Stimulated activated CD4-positive, alpha-beta T cell treated with anti-CD3 and anti-CD28 coated beads, Interleukin-4, amount 100 ng/mL, for 4 hours (primary cell): ENCODE results near the gene ZNF467.

Source experiments
- DNase-seq, 2 experiments: peaks; one replicate each; pipeline ENCODE4 v3.0.0-alpha.2; 2020

ZNF467 gene

DNA sequence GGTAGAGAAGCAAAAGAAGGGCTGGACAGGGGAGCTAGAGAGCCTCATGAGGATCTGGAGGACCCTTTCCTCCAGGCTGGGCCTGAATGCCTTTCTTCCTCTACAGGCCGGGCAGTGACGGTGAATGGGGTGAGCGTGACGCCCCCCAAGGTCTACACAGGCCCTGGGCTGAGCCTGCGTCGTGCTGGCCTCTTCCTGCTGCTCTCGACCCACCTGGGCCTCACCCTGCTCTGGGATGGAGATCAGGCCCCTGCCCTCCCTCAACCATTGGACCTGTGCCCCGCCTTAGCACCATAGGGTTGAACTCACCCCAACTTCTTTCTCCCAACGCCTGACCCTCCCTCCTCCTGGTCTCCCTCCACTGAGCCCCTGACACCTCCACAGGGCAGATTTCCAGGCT, 12.6 kb upstream of the ZNF467 start:
- DNase-seq = no peak

DNA sequence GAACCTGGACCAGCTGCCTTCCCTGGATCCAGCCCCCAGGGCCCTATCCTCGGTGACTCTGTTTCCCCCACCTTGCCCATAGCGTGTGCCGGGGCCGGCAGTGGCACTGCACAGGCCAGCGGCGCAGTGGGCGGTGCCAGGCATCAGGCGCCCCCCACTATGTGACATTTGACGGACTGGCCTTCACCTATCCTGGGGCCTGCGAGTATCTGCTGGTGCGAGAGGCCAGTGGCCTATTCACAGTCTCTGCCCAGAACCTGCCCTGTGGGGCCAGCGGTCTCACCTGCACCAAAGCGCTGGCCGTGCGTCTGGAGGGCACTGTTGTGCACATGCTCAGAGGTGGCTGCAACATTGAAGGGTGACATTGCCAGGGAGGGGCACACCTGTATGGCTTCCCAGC, 12.0 kb upstream of the ZNF467 start:
- DNase-seq = no peak

DNA sequence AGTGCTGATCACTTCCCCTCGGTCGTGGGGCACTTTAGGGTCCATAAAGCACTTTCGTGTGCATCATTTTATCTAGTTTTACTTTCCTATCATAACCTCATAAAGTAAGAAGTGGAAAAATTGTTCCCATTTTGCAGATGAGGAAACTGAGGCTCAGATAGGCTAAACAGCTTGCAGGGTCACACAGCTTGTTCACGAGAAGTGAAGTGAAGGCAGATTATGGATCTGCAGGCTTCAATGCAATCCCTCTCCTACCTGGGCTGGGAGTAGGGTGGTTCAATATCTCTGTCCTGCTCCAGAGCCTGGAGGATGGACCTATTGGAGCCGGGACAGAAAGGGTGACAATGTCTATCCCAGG, 10.8 kb upstream of the ZNF467 start:
- no peak for DNase-seq

DNA sequence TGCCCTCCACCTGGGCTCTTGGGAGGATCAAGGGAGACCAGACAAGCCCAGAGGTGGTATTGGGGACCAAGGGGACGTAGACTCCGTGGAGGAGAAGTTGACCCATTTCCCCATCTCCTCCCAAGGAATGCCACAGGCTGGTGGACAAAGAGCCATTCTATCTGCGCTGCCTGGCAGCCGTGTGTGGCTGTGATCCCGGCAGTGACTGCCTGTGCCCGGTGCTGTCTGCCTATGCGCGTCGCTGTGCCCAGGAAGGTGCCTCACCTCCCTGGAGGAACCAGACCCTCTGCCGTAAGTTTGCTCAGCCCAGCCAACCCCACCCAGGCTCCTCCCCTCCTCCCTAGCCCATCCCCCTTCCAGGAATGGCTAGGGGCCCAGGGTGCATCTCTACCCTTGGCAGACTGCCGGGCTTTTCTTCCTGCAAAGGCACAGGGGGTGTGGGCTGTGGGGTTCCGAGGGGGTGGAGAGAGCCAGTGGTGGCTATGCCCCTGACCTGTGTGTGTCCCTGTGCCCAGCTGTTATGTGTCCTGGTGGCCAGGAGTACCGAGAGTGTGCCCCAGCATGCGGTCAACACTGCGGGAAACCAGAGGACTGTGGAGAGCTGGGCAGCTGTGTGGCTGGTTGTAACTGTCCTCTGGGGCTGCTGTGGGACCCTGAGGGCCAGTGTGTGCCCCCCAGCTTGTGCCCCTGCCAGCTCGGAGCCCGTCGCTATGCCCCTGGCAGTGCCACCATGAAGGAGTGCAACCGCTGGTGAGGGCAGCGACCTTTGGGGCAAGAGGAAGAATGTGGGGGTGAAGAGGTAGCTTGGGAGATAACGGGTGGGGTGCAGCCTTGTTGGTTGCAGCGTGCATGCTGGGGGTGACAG, 10.2 kb upstream of the ZNF467 start:
- DNase-seq = no peak

DNA sequence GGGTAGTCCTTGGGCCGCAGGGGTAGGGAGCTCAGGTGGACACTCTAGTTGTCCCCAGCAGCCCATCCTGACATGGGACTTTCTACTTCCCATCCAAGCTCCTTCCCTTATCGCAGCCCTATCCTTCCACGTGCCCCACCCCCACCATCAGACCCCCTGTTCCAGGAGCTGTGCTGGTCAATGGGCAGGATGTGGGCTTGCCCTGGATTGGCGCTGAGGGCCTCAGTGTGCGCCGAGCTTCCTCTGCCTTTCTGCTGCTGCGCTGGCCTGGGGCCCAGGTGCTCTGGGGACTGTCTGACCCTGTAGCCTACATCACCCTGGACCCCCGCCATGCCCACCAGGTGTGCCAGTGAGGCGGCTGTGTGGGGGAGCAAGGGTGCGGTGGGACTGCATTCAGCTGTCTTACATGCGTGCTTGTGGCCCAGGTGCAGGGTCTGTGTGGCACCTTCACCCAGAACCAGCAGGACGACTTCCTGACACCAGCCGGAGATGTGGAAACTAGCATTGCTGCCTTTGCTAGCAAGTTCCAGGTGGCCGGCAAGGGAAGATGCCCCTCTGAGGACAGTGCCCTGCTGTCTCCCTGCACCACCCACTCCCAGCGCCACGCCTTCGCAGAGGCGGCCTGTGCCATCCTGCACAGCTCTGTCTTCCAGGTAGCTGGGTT, 9.4 kb upstream of the ZNF467 start:
- DNase-seq = no peak

DNA sequence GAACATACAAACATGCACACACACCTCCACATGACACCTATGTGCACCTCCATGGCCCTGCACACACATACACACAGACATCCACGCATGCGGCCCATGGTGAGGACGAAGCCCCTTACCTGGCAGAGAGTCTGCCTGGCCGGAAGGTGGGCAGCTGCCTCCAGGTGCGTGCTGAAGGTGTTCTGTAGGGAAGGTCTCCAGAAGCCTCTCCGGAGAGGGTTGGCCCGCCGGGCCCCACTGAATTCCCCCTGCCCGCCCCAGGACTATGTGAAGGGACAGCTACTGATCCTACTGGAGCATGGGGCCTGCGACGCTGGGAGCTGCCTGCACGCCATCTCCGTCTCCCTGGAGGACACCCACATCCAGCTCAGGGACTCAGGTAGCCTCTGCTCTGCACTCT, 8.5 kb upstream of the ZNF467 start:
- no peak for DNase-seq

DNA sequence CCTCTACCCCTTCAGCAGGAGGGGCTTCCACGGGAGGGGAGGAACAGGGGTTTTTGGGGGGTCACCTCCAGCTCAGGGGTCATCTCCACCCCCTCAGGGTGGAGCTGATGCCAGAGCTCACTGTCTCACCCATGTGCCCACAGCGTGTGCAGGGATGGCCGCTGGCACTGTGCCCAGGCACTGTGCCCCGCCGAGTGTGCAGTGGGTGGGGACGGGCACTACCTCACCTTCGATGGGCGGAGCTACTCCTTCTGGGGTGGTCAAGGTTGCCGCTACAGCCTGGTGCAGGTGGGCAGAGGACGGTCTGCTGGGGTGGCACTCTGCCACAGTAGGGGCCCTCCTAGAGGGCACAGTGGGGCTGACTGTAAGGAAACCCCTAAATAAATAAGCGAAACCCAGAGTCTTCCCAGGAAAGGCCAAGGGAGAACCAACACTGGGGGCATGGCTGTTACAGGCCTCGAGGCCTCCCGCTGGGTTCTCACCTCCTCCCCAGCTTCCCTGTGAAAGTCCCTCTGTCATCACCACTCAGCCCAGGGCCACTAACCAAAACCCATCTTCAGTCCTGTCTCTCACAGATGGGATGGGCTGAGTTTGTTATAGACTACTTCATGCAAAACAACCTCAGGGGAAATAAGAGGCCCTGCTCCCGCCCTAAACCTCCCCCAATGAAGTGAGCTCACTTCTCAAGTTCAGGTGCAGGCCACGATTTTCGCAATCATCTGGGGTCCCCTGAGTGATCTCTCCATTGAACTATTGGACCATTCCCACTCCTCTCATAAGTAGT, 7.4 kb upstream of the ZNF467 start:
- no peak for DNase-seq

DNA sequence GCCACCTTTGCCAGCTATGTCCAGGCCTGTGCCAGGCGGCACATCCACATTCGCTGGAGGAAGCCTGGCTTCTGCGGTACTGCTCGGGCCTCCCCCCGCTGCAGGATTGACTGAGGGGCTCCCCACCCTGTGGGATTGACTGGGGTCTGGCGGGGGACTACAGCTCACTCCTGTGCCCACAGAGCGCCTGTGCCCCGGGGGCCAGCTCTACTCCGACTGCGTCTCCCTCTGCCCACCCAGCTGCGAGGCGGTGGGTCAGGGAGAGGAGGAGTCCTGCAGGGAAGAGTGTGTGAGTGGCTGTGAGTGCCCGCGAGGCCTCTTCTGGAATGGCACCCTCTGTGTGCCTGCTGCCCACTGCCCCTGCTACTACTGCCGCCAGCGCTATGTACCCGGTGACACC, 6.7 kb upstream of the ZNF467 start:
- no peak for DNase-seq

DNA sequence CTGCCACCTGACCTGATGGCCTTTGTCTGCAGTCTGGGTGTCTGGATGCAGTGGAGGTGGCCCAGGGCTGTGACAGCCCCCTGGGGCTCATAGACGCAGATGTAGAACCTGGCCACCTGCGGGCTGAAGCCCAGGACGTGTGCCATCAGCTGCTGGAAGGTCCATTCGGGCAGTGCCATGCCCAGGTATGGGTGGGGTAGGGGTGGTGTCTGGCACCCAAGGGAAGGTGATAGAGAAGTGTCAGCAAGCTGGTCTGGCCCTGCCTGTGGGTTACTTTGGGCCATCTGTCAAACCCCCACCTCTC, 6.1 kb upstream of the ZNF467 start:
- DNase-seq = no peak

DNA sequence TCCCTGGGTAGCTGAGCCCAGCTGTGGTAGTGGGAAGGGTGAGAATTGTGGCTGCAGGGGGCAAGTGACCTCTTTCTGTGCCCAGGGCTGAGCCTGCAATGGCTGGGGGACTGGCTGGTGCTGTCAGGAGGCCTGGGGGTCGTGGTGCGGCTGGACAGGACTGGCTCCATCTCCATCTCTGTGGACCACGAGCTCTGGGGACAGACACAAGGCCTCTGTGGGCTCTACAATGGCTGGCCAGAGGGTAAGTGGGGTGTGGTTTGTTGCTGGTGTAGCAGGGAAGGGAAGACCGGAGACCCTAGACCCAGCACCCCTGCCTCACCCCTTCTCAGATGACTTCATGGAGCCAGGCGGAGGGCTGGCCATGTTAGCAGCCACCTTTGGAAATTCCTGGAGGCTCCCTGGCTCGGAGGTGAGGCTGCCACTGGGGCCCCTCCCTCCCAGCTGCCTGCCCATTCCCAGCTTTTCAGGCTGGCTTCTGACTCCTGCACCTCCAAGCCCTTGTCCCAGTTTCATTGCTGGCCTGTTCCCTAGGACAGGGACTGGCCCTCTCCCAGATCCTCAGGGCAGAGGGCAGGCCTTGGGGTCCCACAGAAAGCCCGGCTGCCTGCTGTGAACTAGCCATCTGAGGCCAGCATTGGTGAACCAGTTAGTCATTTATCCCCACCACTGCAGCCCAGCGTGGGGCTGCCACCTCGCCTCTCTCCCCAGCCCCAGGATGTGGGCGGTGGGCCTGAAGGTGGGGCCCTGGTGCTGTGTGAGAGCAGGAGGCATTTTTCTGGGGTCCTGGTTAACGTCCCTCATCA, 5.5 kb upstream of the ZNF467 start:
- no peak for DNase-seq

DNA sequence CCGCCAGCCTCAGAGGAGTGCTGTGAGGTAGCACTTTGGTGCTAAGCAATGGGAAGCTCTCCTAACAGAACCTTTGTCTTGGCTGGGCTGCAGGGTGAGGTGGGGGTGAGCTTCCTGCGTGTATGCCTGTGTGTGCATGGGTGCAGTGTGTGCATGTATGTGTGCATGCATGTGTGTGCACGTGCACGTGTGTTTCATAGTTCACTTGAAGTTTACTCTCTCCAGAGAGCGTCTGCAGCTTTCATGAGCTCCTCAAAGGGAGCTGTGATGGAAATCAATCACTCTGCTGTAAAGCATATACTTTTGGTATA, 4.9 kb upstream of the ZNF467 start:
- DNase-seq = no peak

DNA sequence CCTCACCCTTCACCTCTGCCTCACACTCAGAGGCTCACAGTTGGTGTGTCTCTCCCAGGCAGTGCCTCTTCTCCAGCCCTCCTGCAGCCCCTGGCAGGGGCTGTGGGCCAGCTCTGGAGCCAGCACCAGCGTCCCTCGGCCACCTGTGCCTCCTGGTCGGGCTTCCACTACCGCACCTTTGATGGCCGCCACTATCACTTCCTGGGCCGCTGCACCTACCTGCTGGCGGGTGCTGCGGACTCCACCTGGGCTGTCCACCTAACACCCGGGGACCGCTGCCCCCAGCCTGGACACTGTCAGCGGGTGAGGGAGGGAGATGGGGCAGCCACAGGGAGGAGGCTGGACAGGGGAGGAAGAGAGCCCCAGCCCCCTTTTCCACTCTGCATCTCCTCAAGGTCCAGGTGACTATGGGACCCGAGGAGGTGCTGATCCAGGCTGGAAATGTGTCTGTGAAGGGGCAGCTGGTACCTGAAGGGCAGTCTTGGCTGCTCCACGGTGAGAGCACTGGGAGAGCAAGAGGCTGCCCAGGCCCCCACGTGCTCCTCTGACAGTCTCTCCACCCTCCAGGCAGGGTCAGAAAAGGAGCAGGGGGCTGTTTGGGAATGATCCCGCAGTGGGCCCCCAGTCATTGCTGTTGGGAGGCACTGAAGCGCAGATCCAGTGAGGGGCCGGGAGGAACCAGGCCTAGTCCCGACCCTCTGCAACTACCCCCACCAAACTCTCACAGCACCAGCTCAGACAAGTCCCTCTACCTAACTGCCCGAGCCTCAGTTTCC, 4.4 kb upstream of the ZNF467 start:
- DNase-seq = no peak

DNA sequence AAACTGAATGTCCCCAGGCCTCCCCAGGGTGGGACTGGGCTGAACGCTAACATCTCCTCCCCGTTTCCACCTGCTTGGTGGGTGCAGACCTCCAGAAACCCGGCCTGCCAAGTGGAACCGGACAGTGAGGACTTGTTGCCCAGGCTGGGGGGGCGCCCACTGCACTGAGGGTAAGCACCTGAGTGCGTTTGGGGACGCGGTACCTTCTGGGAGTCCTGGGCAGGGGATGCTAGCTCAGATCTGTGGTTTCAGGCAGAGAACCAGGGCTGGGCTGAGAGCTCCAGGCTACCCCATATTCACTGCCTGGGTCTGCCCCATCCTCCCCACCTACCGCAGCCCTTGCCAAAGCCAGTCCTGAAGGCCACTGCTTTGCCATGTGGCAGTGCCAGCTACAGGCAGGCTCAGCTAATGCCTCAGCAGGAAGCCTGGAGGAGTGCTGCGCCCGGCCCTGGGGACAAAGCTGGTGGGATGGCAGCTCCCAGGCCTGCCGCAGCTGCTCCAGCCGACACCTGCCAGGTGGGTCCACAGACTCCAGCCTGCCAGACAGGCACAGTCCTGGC, 3.5 kb upstream of the ZNF467 start:
- no peak for DNase-seq

DNA sequence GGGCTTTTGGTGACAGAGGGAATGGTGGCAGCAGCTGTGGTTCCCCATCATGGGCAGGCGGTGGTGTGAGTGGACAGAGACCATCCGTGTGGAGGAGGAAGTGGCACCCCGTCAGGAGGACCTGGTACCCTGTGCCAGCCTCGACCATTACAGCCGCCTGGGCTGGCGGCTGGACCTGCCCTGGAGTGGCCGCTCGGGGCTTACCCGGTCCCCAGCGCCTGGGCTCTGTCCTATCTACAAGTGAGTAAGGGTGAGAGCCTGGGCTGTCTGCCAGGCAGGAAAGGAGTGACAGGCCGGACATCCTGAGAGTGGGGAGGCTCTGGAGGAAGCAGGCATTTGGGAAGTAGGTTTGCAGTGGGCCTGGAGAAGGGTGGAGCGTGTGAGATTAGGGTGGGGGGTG, 2.9 kb upstream of the ZNF467 start:
- no peak for DNase-seq

DNA sequence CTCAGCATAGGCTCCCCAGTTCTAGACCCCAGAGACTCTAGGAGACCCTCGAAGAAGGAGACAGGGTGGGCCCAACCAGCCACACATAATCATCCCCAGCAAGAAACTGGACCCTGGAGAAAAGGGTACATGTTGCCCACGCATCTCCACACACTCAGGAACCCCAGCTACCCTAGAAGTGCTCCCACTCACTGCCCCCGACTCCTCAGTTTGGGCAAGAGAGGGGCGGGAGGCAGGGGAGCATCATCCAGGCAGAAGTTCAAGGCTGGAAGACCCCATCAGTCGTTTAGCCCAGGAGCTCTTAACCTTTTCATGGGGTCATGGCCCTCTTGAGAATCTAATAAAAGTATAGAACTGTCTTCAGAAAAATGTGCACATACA, 1.8 kb upstream of the ZNF467 start:
- no peak for DNase-seq

DNA sequence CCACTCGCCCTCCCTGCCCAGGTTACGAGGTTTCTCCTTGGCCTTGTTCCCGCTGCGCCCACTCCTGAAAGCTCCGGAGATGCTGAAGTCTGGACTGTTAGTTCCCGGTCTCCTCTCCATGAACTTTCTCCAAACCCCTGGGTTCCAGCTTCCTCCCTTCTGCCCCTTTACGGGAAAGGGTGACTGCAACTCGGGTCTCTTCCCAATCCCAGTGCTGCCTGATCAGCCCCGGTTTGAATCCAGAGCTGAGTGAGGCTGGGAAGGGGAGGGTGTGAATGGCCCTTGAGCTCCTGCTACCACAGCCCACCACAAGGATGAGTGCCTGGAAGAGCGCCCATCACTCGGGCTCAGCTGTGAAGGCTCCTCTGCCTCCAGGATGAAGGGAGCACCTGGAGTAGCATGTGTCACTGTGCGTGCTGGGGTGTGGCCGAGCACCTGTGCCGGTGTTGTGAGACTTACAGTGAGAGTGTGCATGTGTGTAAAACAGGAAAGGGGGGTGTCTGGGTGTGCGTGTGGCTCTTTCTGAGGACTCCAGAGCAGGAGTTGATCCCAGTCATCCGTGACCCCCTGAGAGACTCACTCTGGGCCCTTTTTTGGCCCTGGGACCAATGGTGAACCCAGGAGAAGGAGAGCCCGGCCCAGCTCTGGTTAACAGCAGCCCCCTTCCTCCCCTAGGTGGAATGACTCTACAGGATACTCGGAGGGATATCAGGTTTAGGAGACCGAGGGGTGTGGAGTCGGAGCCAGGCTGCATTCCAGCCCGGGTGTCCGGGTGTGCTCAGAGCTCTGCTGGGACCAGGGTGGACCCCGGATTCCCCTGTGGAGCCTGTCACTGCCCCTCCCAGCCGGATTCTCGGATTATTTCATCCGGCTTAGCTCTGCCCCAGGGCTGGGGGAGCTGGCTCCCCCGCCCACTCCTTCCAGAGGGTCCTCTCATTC, 1.1 kb upstream of the ZNF467 start:
- no peak for DNase-seq

DNA sequence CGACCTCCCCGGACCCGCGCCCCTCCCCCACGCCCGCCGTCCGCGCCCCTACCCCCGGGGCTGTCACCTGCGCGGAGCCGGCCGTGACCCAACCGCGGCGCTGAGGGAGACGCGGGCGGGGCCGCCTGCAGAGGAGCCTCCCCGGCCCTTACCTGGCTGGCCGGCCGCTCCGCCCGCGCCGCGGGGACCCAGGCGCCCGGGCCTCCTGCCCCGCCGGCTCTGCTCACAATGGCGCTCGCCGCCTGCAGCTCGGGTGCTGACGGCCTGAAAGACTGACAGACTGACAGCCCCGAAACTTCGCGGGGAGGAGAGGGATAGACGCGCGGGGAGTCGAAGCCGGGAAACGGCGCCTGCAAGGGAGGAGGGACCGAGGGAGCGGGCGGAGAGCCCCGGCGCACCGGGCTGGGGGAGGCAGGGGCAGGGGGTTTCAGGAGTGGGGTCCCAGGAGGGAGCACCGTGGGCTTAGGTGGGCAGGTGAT, 393 bp downstream of the ZNF467 start:
- peak; percentile 9 to 29 for DNase-seq

DNA sequence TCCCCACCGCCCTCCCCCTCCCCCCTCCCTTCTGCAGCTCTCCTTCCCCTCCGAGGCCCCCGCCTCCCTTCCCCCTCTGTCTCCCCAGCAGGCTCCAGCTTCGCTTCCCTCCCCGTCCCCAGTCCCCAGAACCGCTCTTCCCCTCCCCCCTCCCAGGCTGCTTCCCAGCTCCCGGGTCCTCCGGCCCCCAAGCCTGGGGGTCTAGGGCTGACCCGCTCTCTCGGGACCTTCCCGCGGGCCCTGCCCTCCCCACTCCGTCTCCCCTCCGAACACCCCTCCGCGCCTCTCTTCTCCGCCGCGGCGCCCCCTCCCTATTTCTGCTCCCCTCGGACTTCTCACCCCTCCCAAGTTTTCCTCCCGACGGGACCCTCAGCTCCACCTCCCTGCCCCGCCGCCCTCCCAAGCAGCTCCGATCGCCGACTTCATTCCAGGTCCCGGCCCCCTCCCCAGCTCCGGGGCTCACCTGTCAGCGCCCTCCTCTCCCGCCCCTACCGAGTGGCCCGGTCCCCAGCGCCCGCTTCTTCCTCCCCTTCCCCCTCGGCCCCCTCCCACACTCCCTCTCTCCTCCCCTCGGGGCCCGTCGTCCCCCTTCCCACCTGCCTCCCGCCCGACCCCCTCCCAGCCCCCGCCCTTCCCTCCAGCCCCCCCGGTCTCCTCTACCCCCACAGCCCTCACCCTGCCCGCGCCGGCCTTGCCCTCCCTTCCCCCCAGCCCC, 990 bp downstream of the ZNF467 start:
- peak in 1 of 2 experiments; percentile 17 for DNase-seq

DNA sequence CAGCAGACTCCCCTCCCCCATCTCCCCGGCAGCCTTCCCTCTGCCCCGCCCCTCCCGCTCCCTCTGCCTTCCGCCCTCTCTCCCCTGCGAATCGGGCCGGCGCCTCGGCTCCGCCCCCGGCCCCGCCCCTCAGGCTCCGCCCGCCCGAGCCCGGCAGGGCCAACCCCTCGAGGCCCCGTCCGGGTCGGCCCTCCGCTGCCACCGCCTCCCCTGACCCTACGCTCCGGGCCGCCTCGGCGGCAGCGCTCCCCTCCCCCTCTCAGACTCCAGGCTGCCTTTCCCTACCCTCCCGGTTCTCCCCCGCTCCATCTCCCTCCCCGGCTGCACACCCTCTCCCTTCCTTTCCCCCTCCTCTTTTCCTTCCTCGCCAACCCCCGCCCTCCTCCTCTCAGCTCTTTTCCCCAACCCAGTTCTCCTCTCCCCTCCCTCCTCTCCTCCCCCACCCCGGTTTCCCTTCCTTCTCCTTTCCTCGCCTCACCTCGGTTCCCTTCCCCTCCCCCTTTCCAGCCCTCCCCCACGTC, 1.6 kb downstream of the ZNF467 start:
- DNase-seq = peak; percentile 87
